ENCODE measurements around the gene ABCG2.

Gene ABCG2

DNA sequence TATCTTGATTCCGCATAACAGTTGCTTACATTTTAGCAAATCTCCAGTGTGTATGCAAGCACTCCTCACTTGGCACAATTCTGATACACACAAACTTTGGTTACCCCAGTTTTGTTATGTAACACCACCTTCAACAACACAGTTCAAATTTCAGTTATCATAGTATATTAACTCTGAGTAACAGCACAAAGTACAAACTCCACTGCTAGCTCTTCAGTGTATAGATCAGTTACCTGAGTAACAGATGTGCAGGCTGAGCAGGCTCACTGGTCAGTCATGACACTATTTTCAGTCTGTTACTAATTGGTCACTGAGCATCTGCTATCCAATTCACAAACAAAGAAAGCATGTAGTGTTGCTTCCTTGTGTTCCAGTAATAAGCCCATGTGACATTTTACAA is 95.6 kb downstream of the ABCG2 start:
- FAIRE-seq = no peak

DNA sequence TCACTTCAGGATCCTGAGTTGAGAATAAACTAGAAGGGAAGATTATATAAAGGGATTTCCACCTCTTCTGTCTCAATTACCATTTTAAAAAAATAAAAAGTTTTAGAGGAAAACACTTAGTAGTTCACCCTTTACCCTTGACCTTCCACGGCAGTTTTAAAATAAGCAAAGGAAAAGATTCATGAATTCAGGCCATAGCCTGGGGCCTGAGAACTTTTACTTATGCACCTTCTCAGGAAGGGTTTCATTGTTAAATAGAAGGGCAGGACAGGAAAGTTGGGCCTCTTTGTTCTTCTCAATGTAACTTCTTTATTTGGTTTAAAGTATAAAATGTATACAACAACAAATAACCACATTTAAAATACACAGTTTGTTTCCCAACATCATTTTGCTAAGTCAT is 96.1 kb downstream of the ABCG2 start:
- no peak for FAIRE-seq

DNA sequence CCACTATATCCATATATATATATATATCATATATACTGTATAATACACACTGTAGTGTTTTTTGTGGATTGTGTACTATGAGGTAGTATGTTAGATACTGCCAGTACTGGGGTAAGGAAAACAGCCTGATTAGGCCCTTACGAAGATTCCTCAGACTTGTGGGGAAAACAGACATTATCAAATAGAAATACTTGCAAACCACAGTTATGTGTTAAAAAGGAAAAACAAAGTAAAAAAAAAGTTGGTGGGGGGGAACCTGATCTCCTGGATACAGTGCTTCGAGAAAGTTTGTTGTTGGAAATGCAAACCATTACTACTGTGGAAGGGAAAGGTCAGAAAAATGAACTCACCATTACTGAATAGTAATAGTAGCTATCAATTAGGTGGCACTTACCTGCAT is 98.0 kb downstream of the ABCG2 start:
- FAIRE-seq = no peak

DNA sequence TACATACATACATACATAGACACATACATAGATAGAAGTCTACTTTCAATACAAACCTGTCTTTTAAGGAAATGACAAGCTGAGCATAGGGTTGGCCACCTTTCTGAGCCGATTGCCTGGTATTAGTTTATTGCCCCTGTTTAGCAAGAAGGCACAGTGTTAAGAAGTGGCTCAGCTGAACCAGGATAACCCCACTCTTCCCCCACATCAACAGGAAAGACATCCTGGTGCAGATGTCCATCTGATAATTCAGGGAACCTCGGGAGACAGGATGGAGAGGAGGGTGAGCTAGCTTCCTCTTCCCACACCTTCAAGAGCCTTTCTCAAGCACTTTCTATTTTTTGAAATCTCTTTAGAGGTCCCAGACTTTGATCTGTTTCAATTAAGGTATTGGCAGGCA is 98.7 kb downstream of the ABCG2 start:
- FAIRE-seq = no peak

DNA sequence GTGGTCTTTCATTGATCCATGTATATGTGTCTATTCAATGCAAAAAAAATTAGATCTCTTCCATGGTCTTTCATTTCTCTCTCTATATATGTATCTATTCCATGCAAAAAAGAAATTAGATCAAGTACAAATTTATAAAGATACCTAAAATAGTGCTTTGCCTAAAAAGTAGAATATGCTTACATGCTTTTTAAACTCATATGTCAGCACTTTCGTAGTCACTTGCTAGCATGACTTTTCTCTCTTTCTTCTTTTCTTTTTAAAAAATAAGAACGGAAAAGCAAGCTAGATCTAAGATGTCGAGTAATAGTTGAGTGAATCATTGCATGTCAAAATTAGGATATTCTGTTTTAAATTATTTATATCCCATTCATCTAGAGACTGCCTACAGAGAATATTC is 100.1 kb downstream of the ABCG2 start:
- no peak for FAIRE-seq

DNA sequence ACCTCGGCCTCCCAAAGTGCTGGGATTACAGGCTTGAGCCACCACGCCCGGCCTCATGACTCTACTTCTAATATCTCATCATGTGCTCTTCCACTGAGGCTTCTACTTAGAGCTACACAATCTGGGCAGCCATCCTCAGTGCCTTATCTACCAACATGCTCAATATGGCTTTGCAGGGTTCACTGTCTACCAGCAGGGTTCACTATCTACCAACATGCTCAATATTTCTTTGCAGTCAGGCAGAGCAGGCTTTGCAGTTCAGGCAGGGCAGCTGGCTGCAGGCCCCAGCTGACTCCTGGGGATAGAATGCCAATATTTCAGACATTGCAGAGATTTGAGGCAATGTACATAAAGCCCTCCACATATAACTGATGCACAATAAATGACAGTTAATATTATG is 103.5 kb downstream of the ABCG2 start:
- no peak for FAIRE-seq

DNA sequence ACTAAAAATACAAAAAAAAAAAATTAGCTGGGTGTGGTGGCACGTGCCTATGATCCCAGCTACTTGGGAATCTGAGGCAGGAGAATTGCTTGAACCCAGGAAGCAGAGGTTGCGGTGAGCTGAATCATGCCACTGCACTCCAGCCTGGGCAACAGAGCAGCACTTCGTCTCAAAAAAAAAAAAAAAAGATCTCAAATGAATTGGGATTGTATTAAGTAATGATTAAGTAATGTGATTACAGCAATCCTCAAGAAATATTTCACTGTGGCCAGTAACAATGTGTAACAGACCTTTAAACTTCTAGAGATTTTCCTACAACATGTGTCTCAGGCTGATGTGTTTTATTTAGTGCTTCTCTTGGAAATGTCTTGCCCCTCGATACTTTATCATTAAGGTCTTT is 104.2 kb downstream of the ABCG2 start:
- no peak for FAIRE-seq

DNA sequence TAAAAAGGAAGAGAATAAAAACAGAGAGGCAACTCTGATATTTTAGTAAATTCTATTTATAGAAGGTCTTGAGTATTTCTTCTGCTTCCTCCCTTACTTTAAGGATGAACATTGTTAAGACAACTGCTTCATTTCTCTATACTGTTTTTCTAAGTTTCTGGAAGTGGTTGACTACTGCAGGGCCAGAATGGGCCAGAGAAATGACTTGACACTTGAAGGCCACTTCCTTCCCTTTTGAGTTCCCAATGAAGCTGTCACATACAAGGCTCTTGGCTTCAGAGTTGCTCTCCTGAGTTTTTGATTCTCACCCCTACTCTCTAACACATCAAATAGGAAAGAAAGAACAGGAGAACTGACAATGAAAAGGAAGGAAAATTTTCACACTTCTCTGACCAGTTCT is 113.4 kb downstream of the ABCG2 start:
- no peak for FAIRE-seq

DNA sequence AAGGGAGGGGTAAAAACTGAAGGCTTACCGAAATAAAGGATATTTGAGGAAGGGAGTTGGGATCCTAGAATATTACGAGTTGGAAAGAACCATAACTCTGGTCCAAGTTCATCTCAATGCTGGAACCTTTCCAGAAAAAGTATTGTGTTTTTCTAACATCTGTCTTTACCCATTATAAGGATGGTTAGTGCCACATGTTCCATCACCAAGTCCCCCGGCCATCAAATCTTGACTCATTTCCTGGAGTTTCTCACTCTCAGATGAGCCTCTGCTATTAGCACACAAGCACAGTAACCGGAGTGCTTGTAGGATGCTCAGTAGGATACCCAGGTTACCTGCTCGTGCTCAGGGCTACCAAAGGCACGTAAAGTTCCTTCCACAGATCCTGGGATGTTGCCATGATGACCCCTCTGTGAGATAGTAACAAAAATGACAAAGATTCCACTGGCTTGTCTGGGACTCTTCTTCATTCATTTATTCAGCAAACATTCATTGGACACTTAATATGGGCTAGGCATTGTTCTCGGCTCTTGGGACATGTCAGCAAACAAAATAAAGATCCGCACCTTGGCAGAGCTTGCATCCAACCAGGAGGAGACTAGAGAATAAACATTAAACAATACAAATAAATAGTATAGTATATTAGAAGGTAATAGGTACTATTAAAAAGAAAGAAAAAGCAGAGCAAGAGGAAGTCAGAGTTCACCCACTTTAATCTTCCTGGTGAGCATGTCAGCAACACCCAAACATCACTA is 114.7 kb downstream of the ABCG2 start:
- FAIRE-seq = no peak

DNA sequence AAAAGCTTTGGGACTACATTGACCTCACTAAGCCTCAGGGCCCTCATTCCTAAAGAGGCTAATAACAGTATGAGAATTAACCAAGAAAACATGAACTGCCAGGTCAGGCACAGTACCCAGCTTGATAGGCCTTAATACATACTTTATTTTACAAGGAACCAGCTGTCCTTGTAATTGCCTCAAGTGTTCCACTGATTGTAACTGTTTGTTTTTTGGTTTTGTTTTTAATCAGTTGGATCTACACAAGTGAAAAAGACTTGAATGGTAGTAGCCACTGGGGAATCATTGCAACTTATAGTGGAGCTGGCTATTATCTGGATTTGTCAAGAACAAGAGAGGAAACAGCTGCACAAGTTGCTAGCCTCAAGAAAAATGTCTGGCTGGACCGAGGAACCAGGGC is 115.4 kb downstream of the ABCG2 start:
- FAIRE-seq = no peak

DNA sequence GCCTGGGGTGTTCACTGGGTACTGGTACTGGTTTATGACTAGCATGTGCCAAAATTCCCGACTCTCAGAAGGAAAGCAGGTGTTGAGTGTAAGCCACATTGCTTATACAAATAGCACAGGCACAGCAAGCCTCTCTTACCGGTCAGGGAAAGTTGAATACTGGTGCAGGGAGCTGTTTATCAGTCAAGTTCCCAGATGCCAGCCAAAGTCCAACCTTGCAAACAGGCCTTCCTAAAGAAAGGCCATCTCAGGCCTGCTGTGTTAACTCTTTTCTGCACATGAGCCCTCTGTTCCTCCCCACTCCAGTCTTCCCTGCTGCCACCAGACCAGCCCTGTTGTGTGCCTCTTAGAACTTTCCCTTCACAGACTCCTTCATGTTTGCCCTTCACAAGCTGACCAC is 116.8 kb downstream of the ABCG2 start:
- FAIRE-seq = no peak

DNA sequence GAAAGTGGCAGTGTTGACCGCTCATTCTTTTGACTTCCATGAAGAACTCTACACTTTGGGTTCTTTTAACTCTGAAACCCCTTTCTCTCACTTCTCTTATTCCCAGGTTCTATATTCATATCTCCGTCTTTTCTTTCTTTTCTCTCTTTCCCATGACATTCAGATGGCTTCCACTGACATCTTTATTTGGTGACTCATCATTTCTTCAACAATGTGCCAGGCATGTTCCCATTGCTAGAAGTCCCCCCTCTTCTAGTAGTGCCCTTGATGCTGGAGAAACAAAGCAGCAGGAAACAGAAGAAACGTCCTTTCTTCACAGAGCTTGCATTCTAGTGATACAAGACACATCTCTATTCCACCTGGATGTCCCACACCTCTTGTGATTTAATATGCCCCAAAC is 117.7 kb downstream of the ABCG2 start:
- FAIRE-seq = no peak

Measured in A204.1 (cell line).